GM19438 (cell line): ENCODE results near the gene HSPB8.
"Not testable (repeated sequence)": the region's sequence is repeated elsewhere in the genome, so short reads cannot be mapped to it uniquely, and the experiment has no call there.

Source experiments
- ATAC-seq: cut with Tn5 transposase; IDR thresholded peaks from one replicate; pipeline ENCODE4 v1.9.1; 2021; ENCODE audit warnings: low read depth; ENCODE audit not compliant: unreplicated experiment

Gene HSPB8

GRCh38 chr12:119204131-119204530 lies 25.4 kb downstream of the HSPB8 start:
- no peak for ATAC-seq

- ATAC-seq = no peak
Observed at GRCh38 chr12:119204671-119205285, 26.0 kb downstream of the HSPB8 start.

- ATAC-seq = no peak
Observed at GRCh38 chr12:119206348-119207062, 27.8 kb downstream of the HSPB8 start.

- no peak for ATAC-seq
Observed at GRCh38 chr12:119207063-119207560, 28.4 kb downstream of the HSPB8 start.

GRCh38 chr12:119208626-119209061 lies 29.9 kb downstream of the HSPB8 start:
- no peak for ATAC-seq

- no peak for ATAC-seq
Observed at GRCh38 chr12:119211884-119212283, 33.2 kb downstream of the HSPB8 start.

GRCh38 chr12:119216084-119216483 lies 37.4 kb downstream of the HSPB8 start:
- ATAC-seq = no peak

- ATAC-seq = not testable (repeated sequence)
Observed at GRCh38 chr12:119218875-119219274, 40.1 kb downstream of the HSPB8 start.

- ATAC-seq = no peak
Observed at GRCh38 chr12:119222222-119222951, 43.7 kb downstream of the HSPB8 start.

- no peak for ATAC-seq
Observed at GRCh38 chr12:119225454-119225853, 46.7 kb downstream of the HSPB8 start.

- no peak for ATAC-seq
Observed at GRCh38 chr12:119227292-119227691, 48.6 kb downstream of the HSPB8 start.

- no peak for ATAC-seq
Observed at GRCh38 chr12:119229205-119229604, 50.5 kb downstream of the HSPB8 start.

GRCh38 chr12:119229837-119230236 lies 51.1 kb downstream of the HSPB8 start:
- ATAC-seq = no peak

GRCh38 chr12:119230807-119231206 lies 52.1 kb downstream of the HSPB8 start:
- no peak for ATAC-seq

- ATAC-seq = no peak
Observed at GRCh38 chr12:119231774-119232173, 53.0 kb downstream of the HSPB8 start.

GRCh38 chr12:119235197-119235751 lies 56.5 kb downstream of the HSPB8 start:
- ATAC-seq = no peak

- ATAC-seq = no peak
Observed at GRCh38 chr12:119236372-119236771, 57.6 kb downstream of the HSPB8 start.

- no peak for ATAC-seq
Observed at GRCh38 chr12:119239040-119239439, 60.3 kb downstream of the HSPB8 start.

GRCh38 chr12:119241049-119241448 lies 62.3 kb downstream of the HSPB8 start:
- no peak for ATAC-seq

GRCh38 chr12:119241580-119242169 lies 62.9 kb downstream of the HSPB8 start:
- ATAC-seq = no peak
